C4-2B (cell line): ENCODE results near the gene RPN2.

ENCODE experiments used
- H3K27ac ChIP-seq: fragments of 450-650 bp; 2 replicates; pipeline ENCODE4 v1.5.1; 2017
- CTCF ChIP-seq: fragments of 450-650 bp; conservative IDR thresholded peaks from 2 replicates; pipeline ENCODE4 v1.5.1; 2017; ENCODE audit warnings: mild to moderate bottlenecking
- ZFX ChIP-seq: fragments of 450-650 bp; IDR thresholded peaks from 2 replicates; pipeline ENCODE4 v1.6.1; 2017

Gene RPN2

GRCh38 chr20:37236462-37236861 lies 57.3 kb downstream of the RPN2 start:
- TF ChIP-seq ZFX = no peak
- no peak for TF ChIP-seq CTCF
- H3K27ac ChIP-seq = no peak overlapping the region

GRCh38 chr20:37237656-37238055 lies 58.5 kb downstream of the RPN2 start:
- TF ChIP-seq CTCF = no peak
- no peak for TF ChIP-seq ZFX
- no peak overlapping the region for H3K27ac ChIP-seq

GRCh38 chr20:37238426-37238825 lies 59.3 kb downstream of the RPN2 start:
- TF ChIP-seq CTCF (no peak), ZFX (no peak)
- H3K27ac ChIP-seq = no peak overlapping the region

- H3K27ac ChIP-seq = no peak overlapping the region
- TF ChIP-seq ZFX = no peak
- no peak for TF ChIP-seq CTCF
Measured at GRCh38 chr20:37238935-37239451, 59.9 kb downstream of the RPN2 start.

GRCh38 chr20:37240337-37241067 lies 61.4 kb downstream of the RPN2 start:
- TF ChIP-seq CTCF = no peak
- no peak for TF ChIP-seq ZFX
- no peak overlapping the region for H3K27ac ChIP-seq

GRCh38 chr20:37242503-37242902 lies 63.4 kb downstream of the RPN2 start:
- no peak overlapping the region for H3K27ac ChIP-seq
- TF ChIP-seq ZFX (no peak), CTCF (no peak)

- H3K27ac ChIP-seq = no peak overlapping the region
- TF ChIP-seq CTCF = no peak
- TF ChIP-seq ZFX = no peak
Measured at GRCh38 chr20:37243076-37243936, 64.2 kb downstream of the RPN2 start.
